Measurements from ENCODE around the gene RAB25.

RAB25 gene

GRCh38 chr1:156054500-156055280, 6.3 kb upstream of the RAB25 start, which contains the start of gene LAMTOR2:
TSS of gene LAMTOR2 (plus strand) at chr1:156054782. CDS start at chr1:156054890, 108 bp downstream.
- no peak for TF ChIP-seq CTCF (IDR thresholded peaks at IDR 0.05; ENCODE audit: borderline replicate concordance, control extremely low read depth, extremely low read depth, insufficient read depth, missing control alignments)
- in situ Hi-C loops (cut with MboI; ENCODE audit: low sequenced_read_pairs, unreplicated experiment) = no loop called here
- peak; percentile 96 for DNase-seq (ENCODE audit: low spot score)

DNA sequence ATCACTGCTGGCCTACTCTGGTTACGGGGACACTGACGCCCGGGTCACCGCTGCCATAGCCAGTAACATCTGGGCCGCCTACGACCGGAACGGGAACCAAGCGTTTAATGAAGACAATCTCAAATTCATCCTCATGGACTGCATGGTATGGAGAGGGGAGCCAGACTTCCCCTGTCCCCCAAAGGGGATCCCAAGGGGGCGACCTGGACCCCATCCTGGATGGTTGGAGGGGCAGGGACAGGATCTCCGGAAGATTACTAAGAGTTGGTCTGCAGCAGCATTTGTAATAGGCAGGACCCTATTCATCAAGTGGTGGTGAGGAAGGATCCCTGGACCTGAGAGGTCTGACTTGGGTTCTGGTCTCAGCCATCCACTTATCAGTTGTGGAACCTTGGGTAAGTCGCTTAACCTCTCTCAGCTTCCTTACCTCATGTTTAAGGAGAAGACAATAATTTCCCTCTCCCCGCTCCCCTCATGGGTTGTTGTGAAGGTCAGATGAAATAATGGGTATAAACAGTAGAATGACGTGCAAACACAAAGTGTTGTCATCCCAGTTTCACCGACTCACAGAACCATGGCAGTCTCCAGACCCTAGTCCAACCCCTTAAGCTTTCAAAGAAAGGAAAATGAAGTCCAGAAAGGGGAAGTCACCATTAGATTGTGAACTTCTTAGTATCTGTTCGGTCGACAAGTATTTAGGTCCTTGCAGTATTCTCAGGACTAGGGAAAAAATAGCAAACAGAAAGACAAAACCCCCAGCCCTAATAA, 5.5 kb upstream of the RAB25 start:
- TF ChIP-seq CTCF (IDR thresholded peaks at IDR 0.05; ENCODE audit: borderline replicate concordance, control extremely low read depth, extremely low read depth, insufficient read depth, missing control alignments) = no peak
- no peak for DNase-seq (ENCODE audit: low spot score)
- in situ Hi-C loops (cut with MboI; ENCODE audit: low sequenced_read_pairs, unreplicated experiment) = no loop called here

DNA sequence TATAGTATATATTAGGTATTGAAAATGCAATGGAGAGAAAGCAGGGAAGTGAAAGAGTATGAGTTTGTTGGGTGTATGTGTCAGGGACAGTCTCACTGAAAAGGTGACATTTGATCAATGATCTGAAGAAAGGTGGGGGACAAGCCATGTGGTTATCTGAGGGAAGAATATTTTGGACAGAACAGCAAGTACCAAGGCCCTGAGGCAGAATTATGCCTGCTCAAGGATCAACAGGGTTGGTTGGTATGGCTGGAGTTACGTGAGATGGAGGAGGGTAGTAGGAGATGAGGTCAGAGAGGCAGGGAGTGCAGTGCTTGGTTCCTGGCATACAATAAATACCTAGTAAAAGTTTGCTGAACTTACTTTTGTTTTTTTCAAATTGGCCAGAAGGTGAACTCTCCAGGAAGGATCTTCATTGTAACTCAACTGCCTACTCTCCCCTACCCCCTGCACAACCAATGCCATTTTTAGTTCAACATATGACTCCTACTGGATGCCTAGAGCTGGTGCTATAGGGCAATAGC, 4.6 kb upstream of the RAB25 start:
- in situ Hi-C loops (cut with MboI; ENCODE audit: low sequenced_read_pairs, unreplicated experiment) = no loop called here
- DNase-seq (ENCODE audit: low spot score) = no peak
- TF ChIP-seq CTCF (IDR thresholded peaks at IDR 0.05; ENCODE audit: borderline replicate concordance, control extremely low read depth, extremely low read depth, insufficient read depth, missing control alignments) = no peak

DNA sequence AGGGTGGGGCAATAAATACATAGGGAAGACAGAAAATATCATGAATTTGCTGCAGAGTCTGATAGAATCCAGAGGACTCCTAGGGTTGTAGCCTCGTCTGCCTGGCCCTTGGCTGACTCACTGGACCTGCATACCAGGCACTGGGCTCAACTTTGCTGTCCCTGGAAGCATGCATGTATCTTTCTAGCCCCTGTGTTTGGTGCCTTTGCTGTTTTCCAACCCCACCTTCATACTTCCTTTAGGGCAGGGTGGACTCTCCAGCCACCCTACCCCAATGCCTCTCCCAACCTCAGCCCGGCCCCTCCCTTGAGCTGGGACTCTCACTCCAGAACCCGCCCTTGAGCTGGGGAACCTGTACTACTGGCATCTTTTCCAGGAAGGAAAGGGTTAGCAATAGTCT, 1.2 kb downstream of the RAB25 start:
- no peak for DNase-seq (ENCODE audit: low spot score)
- in situ Hi-C loops (cut with MboI; ENCODE audit: low sequenced_read_pairs, unreplicated experiment) = no loop called here
- TF ChIP-seq CTCF (IDR thresholded peaks at IDR 0.05; ENCODE audit: borderline replicate concordance, control extremely low read depth, extremely low read depth, insufficient read depth, missing control alignments) = no peak

DNA sequence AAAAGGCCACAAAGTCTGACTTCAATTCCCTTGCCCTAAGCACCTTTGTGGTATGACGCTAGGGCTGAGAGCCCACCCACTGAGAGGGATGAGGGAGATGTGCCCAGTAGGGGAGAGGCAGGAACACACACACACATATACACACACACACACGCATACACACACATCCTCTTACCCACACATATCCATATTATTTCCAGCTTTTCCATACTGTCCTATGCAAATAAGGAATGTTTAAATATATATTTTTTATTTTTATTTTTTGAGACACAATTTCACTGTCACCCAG, 3.0 kb downstream of the RAB25 start:
- no peak for TF ChIP-seq CTCF (IDR thresholded peaks at IDR 0.05; ENCODE audit: borderline replicate concordance, control extremely low read depth, extremely low read depth, insufficient read depth, missing control alignments)
- in situ Hi-C loops (cut with MboI; ENCODE audit: low sequenced_read_pairs, unreplicated experiment) = no loop called here
- DNase-seq (ENCODE audit: low spot score) = no peak

DNA sequence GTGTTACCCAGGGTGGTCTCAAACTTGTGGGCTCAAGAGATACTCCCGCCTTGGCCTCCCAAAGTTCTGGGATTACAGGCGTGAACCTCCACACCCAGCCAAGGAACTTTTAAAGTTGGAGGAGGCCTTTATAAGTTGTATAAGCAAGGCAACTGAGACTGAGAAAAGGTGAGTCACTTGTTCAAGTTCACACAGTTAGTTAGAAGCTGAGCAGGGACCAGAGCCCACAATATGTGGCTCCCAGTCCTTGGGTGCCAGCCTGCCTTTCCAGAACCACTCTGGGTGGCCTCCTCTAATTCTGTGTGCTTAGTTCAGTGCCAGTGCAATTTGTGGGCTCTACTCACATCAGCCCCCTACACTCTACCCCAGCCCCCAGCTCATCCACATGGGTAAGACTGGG, 3.7 kb downstream of the RAB25 start:
- in situ Hi-C loops (cut with MboI; ENCODE audit: low sequenced_read_pairs, unreplicated experiment) = no loop called here
- no peak for TF ChIP-seq CTCF (IDR thresholded peaks at IDR 0.05; ENCODE audit: borderline replicate concordance, control extremely low read depth, extremely low read depth, insufficient read depth, missing control alignments)
- DNase-seq (ENCODE audit: low spot score) = no peak

All from GM13976 (cell line).